Left cardiac atrium (tissue), 4 donors: ENCODE measurements around the gene NT5E. TPM values are rescaled to one million over a fixed set of nuclear protein-coding genes. Genes with fewer than 3 reads are reported as not detected.
A peak's percentile ranks its signal among the peaks of the same experiment; 100 is the strongest.

Experiments
- ATAC-seq, 2 donors: fragments of 200-7000 bp; cut with Tn5 transposase; one replicate each; pipeline ENCODE4 v1.9.1; 2020; ENCODE audit warnings: mild to moderate bottlenecking in 2 of 2, moderate library complexity in 2 of 2
- DNase-seq: peaks from one replicate; pipeline ENCODE4 v3.0.0-alpha.2; 2020
- intact Hi-C, 2 donors: fragments of 100-400 bp; cut with DNase I; formaldehyde crosslinking; loops; one replicate each; pipeline versions ENCODE4 v1.14.1 to v1.15.1; 2022 to 2023
- total RNA-seq, 2 donors: library from RNA; stranded (reverse); fragmentation: NEBNext Ultra II Directional; extraction: Animal tissue kit (Norgen Biotek cat#: 25700); gene quantifications; one replicate each; pipeline ENCODE4 v1.2.1, GENCODE V29; 2021
- donor health status: DM: no; HTN: yes; CAD: no.
- donor health status: DM: no; HTN: yes; CAD: no; lungs with severe emphysema.
- donor health status: DM: yes; HTN: yes; CAD: no.
- donor health status: Dilated cardiomyopathy.

NT5E gene
- total RNA-seq, 2 donors from 2014 or later = 9.5 to 13.5 TPM

DNA sequence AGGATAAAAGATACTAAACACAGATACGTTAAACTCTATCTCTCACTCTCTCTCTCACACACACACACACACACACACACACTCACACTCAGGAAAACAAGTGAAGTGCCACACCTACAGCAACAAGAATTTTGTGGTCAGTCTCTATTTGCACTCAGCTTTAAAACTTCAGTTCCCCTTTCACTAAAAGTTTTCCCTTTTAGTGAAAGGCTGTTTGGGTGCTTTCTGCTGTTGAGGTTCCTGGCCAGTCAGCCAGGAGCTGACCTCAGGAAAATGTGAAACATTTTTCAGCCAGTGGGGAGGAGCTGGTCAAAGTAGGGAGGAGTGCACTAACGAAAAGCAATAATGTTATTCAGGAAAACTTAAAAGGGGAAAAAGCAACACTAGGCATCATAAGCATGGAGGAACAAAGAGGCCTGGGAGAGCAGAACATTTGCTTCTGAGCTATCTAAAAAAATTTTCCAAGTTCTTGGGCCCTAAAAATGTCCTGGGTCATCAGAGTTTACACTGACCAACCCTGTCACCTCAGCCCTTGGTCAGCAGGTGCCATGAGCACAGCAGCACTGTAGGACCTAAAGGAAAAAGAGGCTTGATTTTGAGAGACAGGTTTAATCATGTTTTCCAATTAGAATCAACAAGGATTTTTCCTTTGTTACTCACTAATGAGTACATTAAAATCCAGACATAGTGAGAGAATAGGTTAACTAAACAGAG is 30.7 kb upstream of the NT5E start:
- DNase-seq (no peak), ATAC-seq (peak in 1 of 2 donors; percentile 57)
- intact Hi-C loops = no loop called here

DNA sequence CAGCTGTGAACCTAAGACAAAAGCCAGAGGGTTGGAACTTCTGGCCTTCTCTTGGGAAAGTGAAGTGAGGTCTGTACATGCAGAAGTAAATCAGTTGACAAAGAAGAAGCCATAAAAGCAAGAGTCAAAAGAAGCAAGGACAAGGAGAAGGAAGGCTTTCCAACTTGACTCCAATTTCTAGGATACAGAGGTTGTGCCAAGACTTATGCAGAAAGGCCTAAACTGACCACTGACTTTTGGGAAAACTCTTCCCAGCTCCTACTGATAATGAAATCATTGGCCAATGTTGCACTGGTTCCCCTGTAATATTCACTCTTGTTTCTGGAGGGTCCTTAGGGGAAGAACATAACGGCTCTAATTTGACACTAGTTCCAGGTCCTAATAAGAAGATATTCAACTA is 29.3 kb upstream of the NT5E start:
- no peak for DNase-seq
- intact Hi-C loops = no loop called here
- no peak for ATAC-seq

GRCh38 chr6:85421181-85421580 is 28.7 kb upstream of the NT5E start:
- no peak for DNase-seq
- intact Hi-C loops = no loop called here
- no peak for ATAC-seq

- no peak for DNase-seq
- no peak for ATAC-seq
- intact Hi-C loops = no loop called here
These were observed 27.9 kb upstream of the NT5E start for GRCh38 chr6:85421972-85422371.

GRCh38 chr6:85422996-85423395 is 26.9 kb upstream of the NT5E start:
- DNase-seq = no peak
- intact Hi-C loops = no loop called here
- ATAC-seq = no peak

DNA sequence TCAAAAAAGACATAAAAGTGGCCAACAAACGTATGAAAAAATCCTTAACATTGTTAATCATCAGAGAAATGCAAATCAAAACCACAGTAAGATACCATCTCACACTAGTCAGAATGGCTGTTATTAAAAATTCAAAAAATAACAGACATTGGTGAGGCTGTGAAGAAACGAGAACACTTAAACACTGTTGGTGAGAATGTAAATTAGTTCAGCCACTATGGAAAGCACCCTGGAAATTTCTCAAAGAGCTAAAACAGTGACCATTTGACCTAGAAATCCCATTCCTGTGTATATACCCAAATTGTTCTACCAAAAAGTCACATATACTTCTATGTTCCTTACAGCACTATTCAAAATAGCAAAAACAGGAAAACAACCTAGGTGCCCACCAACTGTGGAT is 24.9 kb upstream of the NT5E start:
- intact Hi-C loops = no loop called here
- DNase-seq = no peak
- no peak for ATAC-seq

DNA sequence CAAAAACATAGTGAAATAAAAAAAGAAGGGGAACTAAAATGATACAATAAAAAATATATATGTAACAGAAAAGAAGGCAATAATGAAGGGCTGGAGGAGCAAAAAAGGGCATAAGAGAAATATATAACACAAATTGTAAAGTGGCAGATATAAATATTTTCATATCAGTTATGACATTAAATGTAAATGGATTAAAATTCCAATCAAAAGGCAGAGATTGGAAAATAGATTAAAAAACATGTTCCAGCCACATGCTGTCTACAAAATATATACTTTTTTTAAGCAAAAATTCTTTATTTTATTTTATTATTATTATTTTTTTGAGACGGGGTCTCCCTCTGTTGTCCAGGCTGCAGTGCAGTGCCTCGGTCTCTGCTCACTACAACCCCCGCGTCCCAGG is 23.9 kb upstream of the NT5E start:
- intact Hi-C loops = no loop called here
- ATAC-seq (no peak), DNase-seq (no peak)

GRCh38 chr6:85428486-85428885 is 21.4 kb upstream of the NT5E start:
- intact Hi-C loops = no loop called here
- DNase-seq = no peak
- no peak for ATAC-seq

DNA sequence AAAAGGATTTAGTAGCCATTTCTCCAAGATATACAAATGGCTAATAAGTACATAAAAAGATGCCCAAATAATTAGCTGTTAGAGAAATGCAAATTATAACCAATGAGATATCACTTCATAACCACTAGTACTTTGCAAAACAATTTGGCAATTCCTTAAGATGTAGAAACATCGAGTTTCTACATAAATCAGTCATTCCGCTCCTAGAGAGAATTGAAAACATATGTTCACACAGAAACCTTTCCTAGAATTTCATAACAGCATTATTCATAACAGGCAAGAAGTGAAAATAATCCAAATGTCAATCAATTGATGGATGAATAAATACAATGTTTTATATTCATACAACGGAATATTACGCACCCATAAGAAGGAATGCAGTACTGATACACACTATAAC is 20.5 kb upstream of the NT5E start:
- DNase-seq (no peak), ATAC-seq (no peak)
- intact Hi-C loops = no loop called here

DNA sequence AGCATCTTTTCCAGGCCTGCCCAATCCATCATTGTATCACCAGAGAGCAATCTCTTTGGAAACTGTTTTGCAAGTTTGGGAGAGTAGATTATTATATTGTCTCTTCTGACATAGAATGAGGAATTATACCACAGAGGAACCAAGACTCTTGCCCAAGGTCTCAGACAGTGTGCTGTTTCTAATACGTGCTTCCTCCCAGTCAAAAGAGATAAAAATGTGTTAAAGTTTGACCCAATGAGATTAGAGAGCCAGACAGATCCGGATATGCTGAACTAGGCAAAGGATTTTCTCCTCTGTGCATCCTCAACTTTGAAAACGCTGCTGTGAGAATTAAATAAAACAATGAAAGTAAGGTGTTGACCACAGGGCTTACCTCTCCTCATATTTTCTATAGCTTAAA is 18.6 kb upstream of the NT5E start:
- ATAC-seq = no peak
- intact Hi-C loops = no loop called here

DNA sequence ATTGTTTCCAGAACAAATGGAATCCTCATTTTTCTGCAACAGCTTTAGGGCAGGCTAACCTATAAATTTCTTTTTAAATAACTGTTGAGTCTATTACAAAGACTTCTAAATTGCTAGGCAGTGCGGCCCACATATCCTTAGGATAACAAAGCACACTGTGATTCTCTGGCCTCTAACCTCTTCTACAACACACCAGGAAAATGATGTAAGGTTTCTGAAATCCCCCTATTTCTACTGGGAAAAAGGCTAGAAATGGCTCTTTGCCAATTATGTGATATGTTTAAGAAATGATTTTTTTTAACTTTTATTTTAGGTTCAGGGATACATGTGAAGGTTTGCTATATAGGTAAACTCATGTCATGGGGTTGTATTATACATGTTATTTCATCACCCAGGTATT is 17.3 kb upstream of the NT5E start:
- ATAC-seq = no peak
- DNase-seq = no peak
- intact Hi-C loops = no loop called here

More for the DNA sequence above, 18.6 kb upstream of the NT5E start:
- DNase-seq = no peak

DNA sequence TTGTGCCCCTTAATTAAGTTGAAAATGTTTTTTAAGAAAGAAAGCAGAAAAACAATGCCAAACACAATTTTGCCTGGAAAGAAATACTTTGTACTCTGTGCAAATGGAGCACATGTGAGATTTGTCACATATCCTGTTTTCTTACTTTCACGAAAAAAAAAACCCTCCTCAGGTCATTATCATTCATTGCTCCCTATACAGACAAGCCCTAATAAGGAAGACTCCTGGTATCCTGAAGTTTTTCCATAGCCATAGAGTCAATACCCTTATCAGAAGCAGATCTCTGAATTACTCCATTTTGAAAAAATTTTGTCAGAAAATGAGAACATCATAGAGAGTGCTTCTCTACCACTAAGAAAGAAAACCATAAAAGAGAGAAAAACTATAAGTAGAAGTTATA is 14.0 kb upstream of the NT5E start:
- ATAC-seq (peak in 1 of 2 donors; percentile 41), DNase-seq (no peak)
- intact Hi-C loops = no loop called here

DNA sequence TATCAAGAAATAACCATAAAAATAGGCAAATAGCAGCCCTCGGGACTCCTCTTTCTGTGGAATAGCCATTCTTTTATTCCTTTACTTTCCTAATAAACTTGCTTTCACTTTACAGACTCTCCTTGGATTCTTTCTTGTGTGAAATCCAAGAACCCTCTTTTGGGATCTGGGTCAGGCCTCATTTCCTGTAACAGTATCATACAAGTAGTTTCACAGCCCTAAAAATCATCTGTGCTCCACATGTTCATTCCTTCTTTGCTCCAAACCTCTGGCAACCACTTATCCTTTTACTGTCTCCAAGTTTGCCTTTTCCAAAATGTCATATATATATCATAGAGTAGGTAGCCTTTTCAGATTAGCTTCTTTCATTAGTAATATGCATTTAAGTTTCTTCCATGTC is 13.5 kb upstream of the NT5E start:
- intact Hi-C loops = no loop called here
- peak; percentile 68 to 76 for ATAC-seq
- no peak for DNase-seq

DNA sequence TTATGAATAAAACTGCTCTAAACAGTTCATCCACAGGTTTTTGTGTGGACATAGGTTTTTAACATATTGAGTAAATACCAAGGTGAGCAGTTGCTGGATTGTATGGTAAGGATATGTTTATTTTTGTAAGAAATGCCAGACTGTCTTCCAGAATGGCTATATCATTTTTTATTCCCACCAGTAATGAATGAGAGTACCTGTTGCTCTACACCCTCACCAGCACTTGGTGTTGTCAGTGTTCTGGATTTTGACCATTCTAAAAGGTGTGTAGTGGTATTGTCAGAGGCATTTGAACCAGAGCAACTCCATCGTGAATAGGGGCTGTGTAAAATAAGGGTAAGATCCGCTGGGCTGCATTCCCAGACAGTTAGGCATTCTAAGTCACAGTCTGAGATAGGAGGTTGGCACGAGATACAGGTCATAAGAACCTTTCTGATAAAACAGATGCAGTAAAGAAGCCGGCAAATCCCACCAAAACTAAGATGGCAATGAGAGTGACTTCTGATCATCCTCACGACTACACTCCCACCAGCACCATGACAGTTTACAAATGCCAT is 12.9 kb upstream of the NT5E start:
- intact Hi-C loops = no loop called here
- ATAC-seq = no peak
- DNase-seq = no peak

DNA sequence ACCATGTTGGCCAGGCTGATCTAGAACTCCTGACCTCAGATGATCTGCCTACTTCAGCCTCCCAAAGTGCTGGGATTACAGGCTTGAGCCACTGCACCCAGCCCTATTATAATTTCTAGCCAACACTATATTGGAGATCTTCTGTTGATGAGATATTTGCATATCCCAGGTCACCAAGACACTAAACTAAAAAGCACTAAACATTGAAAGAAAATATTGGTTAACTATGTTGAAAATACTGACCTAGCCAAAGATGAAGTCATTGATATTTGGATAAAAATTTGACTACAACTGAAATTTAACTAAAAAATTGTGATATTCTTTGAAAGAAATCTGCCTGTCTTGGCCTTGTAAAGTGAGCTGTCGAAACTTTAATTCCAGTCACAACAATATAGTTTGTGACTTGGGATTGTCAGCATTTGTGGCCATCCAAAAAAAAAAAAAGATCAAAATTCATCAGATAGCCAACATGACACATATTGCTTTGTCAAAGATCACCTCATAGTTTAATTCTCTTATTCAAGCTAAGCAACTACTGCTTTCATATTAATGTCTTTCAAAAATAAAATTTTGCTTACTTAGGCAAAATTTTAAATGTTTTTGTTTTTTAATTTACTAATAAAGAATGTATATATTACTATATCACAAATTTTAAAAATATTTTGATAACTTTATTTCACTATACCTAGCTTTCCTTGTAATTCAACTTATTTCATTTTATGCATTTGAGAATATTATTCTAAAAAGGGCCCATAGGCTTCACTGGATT is 6.3 kb upstream of the NT5E start:
- intact Hi-C loops = no loop called here
- DNase-seq = no peak
- ATAC-seq = no peak

DNA sequence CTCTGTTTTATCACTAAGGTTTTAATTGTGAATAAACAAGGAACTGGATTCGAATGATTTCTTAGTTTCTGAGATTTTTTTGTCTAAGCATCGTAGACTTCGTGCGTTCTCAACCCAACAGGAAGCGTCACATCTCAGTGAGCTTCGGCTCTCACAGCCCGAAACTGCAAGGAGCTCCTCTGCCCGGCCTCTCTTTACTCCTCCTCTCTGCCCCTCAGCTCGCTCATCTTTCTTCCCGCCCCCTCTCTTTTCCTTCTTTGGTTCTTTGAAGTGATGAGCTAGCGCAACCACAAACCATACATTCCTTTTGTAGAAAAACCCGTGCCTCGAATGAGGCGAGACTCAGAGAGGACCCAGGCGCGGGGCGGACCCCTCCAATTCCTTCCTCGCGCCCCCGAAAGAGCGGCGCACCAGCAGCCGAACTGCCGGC is 480 bp upstream of the NT5E start:
- intact Hi-C loops = no loop called here
- DNase-seq (peak; percentile 42), ATAC-seq (peak; percentile 54 to 80)

DNA sequence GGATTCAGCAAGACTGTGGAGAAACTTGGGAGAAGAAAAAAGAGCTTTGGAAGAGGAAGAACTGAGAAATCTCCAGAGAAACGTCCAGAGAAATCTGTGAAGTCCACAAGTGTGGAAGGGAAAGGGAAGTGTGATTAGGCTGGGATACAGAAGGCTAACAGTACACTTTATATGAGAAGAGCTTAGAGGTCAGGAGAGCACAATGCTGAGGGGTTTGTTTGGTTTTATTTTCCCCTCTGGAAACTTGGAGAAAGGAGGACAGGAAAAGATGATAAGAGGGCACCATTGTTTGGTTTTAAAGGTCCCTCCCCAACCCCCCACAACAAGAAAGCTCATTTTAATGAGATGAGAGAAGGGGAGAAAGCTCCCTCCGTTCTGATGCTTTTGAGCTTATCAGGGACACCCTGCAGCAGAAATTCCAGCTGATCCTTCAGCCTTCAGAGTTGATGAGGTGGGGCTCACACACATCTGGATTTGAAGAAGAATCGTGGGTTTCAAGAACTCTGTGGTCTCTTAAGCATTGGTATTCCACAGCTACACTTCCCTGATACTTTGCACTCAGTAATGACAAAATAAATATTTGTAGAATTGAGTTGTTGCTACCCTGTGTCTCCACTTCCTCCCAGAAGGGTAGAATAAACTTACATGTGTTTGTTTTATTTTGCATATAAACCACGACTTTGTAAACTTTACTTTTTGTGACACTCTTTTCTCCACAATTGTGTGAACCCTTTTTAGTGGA is 1.9 kb downstream of the NT5E start:
- ATAC-seq (no peak), DNase-seq (no peak)
- intact Hi-C loops = no loop called here

GRCh38 chr6:85452441-85452881 is 2.6 kb downstream of the NT5E start:
- no peak for DNase-seq
- intact Hi-C loops = no loop called here
- ATAC-seq = no peak

DNA sequence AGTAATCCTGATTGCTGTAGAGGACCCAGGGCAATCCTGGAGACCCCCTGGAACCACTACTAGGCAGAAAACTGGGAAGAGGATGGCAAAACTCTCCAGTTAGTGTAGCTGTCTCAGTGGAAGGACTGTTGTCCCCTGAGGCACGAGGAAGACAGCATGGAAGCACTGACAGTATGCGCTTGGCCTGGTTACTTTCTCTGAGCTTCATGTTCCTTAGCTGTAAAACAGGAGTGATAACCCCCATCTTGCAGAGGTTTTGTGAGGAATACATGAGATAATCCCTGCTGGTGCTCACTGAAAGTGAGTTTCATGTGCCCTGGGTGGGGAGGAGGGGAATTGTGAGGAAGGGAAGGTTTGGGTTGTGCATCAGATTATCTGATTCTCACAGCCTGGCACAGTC is 3.2 kb downstream of the NT5E start:
- ATAC-seq (no peak), DNase-seq (no peak)
- intact Hi-C loops = no loop called here

DNA sequence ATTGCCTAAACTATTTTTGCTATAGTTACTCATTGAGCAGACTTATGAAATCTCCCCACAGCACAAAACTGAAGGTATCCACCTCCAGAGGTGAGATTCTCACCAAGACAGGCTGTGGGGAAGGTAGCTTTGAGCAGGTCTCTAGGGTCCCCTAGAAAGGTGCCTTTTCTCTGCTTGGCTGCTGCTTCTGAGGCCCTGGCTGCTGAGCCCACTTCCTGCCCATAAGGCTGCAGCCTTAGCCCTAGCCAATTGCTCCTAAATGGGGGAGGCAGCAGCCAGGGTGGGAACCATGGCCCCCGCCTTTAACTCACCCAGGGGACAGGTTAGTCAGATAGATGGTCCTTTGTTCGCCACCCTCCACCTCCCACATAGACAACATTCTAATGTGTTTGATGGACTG is 3.6 kb downstream of the NT5E start:
- intact Hi-C loops = no loop called here
- ATAC-seq (no peak), DNase-seq (no peak)
